ENCODE measurements around the gene GABRB2.

GABRB2 gene

DNA sequence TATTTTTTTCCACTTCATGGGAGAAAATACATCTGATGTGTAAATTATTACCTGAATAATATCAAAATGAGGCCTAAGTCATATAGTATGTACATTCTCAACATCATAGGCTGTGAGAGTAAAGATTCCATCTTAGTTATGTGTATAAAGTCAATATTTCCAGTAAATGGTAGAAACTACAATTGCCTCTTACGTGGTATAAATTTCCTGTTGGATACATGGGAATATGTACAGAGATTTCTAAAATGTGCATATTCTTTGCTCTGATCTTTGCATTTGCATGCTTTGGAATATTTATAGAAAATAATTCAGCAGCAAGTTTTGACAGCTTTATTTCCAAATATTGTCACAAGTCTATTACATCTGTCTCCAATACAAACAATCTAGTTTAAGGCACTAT, 78.8 kb downstream of the GABRB2 start:
- DNase-seq, result no peak

DNA sequence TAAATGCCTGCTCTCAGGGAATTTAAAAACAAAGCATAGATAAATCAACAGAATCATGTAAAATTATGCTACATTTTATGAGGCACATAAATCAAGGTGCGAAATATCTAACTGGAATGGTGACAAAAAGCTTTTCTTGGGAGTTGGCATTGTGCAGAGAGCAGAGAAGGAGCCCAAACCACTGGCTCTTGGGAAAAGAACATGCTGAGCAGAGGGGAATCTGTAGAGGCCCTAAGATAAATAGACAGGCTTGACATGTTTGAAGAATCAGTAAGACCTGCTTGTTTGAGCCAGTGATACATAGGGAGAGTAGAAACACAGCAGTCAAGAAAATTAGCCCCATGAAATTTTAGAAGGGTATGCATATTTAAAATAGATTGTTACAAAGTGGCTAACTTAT, 85.8 kb downstream of the GABRB2 start:
- no peak for DNase-seq

DNA sequence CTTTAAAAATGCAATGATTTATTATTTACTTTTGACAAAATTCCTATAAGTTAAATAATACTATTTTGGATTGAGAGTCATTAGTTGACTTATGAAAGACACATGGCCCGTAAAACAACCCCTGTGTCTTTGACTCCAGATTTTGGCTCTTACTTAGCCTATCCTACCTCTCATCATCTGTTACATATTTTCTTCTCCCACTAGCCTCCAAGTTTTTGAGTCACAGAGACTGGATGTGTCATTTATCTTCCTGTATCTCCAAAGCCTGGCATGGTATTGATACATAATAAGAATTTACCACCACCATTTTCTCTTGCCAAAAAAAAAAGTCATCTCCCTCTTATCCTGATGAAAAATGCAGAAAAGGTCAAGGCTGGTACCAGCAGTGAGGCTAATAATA, 99.9 kb downstream of the GABRB2 start:
- DNase-seq, result no peak

DNA sequence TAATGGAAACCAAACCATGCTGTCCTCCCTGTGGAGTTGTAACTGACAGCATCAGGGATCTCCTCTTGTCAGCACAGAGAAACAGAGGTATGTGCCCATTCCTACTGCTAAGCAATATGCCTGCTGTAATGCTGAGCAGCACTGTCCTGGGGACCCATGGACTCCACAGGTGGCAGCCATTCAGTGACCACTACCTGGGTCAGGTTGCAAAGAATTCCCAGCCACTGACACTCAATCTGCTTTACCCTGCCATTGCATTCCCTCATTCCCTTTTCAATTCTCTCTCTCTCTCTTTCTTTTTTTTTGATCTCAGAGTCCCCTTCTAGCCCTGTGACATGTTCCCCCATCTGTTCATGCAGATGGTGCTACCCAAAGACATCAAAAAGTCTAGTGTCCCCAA, 104.1 kb downstream of the GABRB2 start:
- DNase-seq, result no peak

DNA sequence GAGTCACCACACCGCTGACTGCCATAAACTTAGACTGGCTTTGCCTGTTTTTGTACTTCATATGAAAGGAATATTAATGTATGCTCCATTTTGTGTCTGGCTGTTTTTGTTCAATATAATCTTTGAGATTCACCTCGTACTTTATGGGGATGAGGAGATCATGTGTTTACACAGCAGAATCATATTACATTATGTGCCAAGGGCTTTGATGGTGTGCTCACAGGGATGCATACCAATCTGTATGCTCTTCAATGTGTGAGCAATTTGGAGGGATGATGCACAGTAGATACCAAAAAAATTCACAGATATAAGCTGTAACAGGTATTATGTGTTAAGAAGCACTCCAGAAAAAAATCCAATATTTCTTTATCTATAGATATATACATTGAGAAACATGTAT, 113.7 kb downstream of the GABRB2 start:
- no peak for DNase-seq

DNA sequence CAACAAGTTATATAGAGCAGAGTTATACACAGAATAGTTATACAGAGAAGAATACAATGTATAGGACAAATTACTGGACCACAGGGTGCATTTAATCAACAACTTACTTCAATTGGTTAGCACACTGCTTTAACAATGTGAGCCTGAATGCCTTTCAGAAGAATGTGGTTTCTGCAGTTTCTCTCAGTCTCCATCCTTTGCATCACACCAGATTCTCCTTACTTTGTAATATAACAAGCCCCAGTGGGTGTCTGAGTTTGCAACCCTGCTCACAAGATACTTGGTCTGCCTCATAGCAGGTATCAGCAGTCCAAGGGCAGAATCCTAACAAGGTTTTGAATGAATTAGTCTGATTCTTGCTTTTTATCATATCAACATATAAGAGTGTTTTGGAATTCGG, 114.6 kb downstream of the GABRB2 start:
- no peak for DNase-seq

DNA sequence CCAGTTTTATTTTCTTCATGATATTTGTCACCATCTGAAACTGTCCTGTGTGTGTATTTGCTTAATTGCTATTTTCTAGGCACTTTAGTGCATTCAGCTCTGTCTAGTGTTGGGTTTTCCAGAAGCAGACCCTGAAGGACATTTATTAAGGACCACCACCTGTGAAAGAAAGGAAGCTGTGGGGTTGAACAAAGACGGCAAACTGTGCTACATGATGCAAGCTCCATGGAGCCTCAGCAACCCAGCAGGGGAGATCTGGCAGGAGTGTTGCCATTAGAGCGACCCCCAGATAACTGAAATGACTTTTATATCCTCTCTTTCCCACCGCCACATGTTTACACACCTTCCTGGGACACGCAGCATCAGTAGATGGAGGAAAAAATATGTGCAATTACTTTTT, 125.5 kb downstream of the GABRB2 start:
- no peak for DNase-seq

DNA sequence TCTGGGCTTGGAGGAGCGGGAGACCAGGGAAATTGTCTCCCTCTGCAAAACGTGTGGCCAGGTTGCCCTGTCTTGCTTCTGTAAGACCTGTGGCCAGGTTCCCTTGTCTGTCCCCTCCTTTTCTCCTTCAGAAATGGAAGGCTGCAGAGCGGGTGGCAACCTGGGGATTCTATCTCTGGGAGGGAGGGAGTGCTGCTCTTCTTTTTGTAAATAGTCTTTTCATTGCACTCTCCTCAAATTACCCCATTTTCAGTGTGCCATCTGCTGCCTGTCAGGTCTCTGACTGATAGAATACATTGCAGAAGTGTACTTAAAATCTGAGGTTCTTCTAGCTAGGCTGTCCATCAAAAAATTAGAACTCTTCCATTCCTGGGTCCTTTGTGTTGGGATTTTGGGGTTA, 126.0 kb downstream of the GABRB2 start:
- no peak for DNase-seq

DNA sequence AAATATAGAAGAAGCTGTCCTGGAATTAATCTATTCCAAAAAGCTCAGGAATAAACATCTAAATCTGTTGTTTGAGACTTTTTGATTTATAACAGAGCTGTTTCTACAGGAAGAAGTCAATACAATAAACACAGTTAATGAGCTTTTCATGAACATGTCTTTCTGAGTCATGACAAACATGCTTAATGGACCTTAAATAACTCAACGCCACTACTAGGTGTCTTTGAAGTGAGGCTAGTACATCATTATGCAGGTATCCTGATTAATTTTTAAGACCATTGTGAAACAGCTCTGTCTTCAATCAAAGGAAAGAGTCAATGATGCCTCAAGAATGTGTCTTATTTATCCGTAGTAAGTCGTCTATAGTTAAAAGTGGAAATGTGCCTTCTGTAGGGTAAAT, 131.6 kb downstream of the GABRB2 start:
- DNase-seq, result no peak

DNA sequence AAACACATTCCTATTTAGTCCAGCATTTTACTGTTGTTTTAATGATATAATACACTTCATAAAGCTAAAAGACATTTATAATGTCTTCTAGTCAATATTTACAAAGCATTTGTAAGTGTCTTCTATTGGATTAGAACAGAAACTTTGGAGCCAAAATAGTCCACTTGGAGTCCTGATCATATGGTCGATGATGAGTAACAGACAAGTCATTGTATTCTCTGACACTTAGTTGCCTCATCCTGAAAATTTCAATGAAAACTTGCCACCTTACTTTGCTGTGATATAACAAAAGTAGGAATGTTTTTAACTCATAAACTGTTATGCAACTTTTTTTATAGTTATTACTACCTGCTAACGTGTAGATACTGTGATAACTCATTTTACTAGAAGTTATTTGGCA, 132.5 kb downstream of the GABRB2 start:
- DNase-seq, result no peak

DNA sequence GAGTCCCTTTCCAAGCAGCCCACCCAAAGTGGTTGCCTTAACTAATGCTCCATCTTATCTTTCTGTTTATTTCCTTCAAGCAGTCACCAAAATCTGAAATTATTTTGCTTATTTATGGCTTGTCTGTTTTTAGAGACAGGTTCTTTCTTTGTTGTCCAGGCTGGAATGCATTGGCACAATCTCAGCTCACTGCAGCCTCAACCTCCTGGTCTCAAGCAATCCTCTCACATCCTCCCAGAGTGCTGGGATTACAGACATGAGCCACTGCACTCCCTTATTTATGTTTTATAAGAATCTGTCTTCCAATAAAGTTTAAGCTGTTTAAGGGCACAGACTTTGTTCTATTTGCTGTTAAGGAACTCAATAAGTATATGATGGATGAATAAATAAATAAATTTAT, 133.7 kb downstream of the GABRB2 start:
- DNase-seq, result no peak

DNA sequence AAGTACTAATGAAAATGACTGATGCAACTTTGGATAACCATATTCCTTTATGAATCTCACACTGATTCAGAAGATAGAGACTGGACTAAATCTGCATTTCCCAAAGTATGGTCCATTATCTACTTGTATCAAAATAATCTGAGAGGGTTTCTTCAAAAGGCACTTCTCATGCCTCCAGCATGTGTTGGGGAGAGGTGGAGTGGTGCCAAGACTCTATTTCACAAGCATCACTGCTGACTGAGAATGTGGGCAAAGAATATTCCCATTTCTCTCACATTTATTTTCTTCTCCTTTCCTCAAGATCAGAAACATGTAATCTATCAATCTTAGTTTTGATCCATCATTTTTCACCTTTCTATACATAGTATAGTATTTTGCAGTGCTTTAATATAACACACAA, 135.4 kb downstream of the GABRB2 start:
- no peak for DNase-seq

DNA sequence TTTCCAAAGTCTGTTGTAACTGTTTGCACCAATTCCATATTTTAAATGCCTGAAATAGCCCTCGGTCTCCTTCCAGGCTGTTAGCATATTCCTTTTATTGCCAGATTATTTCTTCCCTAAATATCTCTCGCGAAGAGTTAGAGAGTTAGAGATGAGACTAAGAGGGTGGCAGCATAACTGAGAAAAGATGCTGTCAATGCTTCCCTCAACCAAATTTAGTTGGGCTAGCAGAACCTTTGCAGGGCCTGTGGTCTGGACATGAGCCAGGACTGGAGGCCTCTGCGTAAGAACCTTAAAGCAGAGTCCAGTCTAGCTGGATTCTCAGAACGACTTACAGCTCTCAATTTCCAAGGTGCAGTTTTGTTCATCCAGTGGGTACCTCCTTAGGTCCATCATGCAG, 135.9 kb downstream of the GABRB2 start:
- DNase-seq, result no peak

DNA sequence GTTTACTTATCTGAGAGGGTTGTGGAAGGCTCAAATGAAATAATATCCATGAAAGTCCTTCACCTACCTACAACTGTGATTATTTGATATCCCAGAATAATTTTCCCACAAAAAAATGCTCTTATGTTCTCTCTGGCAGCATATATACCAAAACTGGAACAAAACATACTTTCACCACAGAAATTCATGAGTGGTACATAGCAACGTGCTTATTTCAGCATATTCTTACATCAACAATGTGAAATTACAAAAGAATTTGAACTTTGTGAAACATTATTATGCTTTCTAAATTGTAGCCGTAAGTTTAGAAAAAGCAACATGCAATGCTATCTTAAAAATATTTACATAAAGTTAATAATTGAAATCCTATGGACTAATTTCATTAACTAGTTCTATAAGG, 137.1 kb downstream of the GABRB2 start:
- no peak for DNase-seq

DNA sequence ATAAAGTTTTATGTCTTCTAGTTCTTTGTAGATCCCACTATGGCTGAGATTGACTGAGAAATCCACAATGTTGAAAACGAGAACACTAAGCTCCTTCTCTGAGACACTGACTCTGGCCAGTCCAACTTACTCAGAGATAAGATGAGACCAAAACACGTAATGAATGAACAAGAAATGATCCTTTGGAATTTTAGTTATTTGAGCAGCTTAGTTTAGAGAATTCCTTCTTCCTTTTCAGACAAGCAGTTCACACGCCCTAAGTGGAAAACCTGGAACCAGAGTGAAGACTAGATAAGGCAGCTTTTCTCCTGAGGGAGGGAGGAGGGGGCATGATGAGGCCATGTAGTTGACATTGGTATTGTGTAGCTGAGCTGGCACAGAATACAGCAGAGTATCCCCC, 139.6 kb downstream of the GABRB2 start:
- no peak for DNase-seq

DNA sequence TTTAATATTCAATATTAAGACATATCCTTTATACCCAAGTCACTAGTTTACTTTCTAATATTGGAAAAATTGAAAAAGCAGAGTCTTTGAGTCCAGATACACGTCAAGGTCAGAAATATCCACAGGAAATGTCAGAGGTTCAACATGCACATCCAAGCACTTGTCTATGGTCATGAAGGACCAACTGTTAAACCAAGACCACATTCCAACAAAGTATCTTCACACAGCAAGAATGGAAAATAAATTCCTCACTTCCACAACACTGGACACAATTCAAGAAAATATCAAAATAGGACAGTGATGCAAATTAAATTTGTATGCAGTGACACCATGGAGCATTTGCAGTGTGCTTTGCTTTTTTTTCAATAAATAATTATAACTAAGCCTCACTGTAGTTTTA, 142.5 kb downstream of the GABRB2 start:
- DNase-seq, result no peak

DNA sequence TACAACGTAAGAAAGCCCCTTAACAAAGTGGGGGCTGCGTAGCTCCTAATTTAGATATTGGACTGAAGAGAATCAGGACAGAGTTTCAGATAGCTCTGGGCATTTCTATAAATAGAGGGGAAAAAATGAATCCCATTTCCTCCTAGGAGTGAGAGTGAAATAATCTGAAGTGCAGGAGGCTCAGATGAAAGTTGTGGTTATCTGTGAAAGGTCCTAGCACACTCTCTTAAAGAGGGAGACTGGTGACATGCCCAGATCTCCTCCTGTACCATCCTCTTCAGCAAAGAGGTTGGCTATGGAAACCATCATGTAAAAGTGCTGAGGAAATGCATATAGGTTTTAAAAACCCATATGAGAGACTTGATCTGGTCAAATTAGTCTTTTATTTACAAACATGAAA, 143.4 kb downstream of the GABRB2 start:
- DNase-seq, result no peak

DNA sequence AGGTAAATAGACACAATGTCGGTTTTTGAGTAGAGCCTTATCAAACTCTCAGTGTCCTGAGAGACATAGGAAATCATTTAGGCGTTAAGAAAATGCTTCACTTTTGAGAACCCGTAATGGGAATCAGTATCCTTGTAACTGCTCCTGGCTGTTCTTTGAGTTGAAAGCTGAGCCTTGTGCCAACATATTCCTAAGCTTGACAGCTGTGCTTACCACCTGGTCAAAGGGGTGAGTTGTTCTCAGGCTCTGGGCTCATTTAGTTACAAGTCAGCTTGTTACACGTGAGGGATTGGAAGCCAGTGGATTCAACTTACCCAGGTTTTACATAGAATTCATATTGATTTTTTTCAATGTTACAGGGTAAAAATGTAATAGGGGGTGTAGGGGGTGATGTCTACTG, 145.9 kb downstream of the GABRB2 start:
- no peak for DNase-seq

DNA sequence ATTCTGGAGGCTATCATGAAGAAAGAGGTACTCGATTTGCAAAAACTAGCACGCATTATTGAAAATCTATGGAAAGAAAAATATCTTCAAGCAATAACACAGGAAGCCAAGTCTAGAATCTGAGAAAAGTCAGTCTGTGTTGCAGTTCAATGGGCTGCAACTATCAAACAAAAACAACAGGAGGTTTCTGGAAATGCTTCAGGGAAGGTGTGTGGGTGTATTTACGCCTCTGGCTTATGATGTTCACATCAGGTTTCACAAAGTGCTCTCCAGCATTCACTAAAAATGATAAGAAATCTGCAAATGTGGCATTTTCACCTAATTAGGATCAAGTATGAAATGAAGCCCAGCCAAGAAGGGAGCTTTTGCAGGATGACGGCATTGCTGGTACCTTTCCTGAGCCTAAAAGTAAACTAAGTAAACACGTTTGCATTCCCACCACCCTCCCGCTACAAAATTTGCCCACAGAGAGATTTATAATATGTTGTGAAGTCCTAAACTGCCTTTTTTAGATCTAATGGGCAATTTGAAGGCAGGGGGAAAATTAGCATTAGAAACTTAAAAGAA, 146.4 kb downstream of the GABRB2 start:
- no peak for DNase-seq

DNA sequence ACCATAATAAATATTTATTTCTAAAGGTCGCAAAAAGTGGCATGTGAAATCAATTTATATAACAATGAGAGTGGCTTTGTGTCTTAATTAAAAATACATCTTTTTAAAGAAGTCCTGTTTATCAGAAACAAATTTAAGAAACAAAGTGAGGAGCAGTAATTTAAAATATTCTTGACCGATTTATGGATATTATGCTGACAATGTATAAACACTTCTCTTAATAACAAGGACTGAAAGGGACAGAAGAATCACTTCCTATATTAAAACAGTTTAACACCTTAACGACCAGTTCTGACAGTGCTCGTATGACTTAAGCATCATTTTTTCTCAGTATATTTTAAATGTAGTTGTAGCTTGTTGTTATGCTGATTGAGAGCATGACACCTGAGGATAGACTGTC, 149.1 kb downstream of the GABRB2 start:
- DNase-seq, result no peak

DNA sequence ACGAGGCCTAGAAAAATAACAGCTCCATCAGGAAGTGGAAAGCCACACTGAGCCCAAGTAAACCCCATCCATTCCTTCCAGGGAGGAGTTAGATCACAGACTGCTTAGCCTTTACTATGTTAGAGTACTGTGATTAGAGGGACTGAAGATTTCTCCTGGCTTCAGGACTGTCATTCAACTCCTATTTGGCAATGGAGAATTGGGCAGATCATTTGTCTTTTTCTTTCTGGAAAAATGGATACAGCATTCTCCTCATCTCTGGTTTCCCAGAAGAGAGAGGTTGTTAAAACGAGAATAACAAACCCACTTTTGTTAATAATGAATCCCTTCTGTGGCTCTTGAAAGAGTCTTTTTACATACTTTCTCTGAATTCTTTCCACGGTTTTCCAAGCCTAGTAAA, 150.4 kb downstream of the GABRB2 start:
- no peak for DNase-seq

DNA sequence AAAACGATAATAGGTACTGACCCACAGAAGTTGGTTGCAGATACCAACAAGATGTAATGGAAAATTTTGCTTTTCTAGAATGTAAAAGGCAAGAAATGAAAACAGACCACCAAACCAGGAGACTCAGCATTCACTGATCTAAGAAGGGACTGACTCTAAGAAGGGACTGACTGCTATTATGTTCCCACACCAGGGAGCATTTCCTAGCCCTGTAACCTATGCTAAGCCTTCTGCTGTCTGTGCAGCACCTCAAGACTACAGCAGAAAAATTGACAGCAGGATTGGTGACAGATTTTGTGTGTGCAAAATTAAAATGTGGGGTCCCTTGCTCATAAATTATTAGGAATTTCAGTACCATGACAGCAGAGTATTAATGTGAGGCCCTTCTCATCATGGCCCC, 154.8 kb downstream of the GABRB2 start:
- no peak for DNase-seq

DNA sequence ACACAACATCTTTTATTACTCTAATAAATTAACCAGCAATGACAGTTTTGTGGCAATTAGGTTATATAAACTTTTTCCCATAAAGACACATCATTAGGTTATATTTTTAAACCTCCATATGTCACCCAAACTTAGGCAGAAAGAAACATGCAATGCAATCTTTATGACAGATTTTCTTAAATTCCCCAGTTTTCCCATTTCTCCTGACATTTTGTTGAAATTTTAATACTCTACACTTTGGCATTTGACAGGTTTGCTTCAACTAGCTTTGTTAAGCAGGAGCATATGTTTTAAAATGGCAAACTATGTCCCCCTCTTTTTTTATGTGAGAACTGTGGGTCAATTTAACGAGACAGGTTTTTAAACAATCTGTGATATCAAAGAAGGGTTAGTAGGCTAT, 155.5 kb downstream of the GABRB2 start:
- no peak for DNase-seq

DNA sequence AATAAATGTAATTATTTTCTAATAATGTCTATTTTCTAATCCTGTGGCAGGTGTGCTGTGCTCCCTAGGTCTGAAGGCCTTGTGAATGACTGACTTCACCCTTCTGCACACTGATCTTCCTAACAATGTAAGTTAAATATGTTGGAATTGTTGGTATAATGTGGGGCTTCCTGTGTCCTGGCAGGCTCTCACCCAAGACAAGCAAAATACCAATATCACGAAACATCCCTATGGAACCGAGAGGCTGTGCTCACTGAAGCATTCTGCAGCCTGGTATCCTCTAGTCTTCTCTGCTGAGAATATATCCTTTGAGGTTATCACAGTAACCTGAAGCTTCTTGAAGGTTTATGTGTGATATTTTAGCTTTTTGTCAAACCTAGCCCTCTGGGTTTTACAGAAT, 159.4 kb downstream of the GABRB2 start:
- DNase-seq, result no peak

DNA sequence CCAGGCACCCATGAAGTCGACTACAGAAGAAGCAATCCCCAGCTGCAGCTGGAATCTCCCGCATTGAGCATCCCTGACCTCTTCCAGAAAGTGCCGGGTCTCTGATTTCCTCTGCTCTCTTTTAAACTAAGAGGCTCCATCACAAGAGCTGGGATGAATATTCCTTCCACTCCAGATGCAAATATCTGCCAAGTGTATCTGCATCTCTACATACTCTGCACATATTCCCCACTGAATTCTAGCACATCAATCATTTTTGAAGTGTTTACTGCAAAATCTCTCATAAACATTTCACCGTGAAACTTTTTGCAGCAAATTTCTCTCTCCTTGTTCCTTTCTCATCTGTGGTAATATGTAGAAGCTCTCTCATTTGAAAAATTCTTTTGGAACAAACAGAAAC, 161.5 kb downstream of the GABRB2 start:
- DNase-seq, result no peak

DNA sequence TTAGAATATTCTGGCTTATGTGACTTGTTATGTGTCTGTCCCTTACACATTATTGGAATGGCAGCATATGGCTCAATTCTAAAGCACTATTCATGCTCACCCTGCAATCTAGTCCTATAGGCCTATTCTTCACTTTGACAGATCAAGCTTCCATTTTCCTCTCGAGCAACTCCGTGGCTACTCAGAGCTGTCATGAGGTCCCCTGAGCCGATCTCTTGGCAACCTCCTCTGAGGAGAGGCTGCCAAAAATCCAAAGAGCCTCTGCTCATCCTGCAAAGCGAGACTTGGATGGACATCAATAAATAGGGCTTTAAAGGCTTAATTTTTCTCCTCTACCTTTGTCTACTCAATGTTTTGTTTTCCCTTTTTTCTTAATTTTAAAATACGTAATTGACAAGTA, 163.8 kb downstream of the GABRB2 start:
- no peak for DNase-seq

All from NCI-H226 (cell line).